SK-N-DZ (cell line): Measurements from ENCODE around the gene RNFT1. TPM values are rescaled to one million over a fixed set of nuclear protein-coding genes. Genes with fewer than 3 reads are reported as not detected.
A peak's percentile ranks its signal among the peaks of the same experiment; 100 is the strongest.
"Not testable (repeated sequence)": the region's sequence is repeated elsewhere in the genome, so short reads cannot be mapped to it uniquely, and the experiment has no call there.

Experiments used
- DNase-seq: peaks from one replicate; pipeline ENCODE4 v3.0.0-alpha.2; 2015; ENCODE audit warnings: low spot score
- polyA plus RNA-seq, 2 experiments: library from polyadenylated mRNA; depleted of rRNA; stranded (reverse); fragments of >200 nt; gene quantifications; 2 replicates each; pipeline ENCODE4 v1.2.3, GENCODE V29; 2014

RNFT1 gene
- 13.7 and 21.1 TPM in 2 replicates for polyA plus RNA-seq (2014; cell fraction: cytosol; rRNA removed)
- polyA plus RNA-seq (2014; cell fraction: nucleus; rRNA removed), result 32.1 and 35.1 TPM in 2 replicates

GRCh38 chr17:59964482-59965328 is at the start of gene RNFT1:
Gene RNFT1, minus strand, starts transcription at chr17:59964740. Its CDS starts 77 bp downstream, at chr17:59964663.
- peak; percentile 79 for DNase-seq

GRCh38 chr17:60009326-60009725 is 44.8 kb upstream of the RNFT1 start:
- not testable (repeated sequence) for DNase-seq

- not testable (repeated sequence) for DNase-seq
Observed at GRCh38 chr17:60008377-60008776, 43.8 kb upstream of the RNFT1 start.

- no peak for DNase-seq
Observed at GRCh38 chr17:60006160-60006559, 41.6 kb upstream of the RNFT1 start.

DNA sequence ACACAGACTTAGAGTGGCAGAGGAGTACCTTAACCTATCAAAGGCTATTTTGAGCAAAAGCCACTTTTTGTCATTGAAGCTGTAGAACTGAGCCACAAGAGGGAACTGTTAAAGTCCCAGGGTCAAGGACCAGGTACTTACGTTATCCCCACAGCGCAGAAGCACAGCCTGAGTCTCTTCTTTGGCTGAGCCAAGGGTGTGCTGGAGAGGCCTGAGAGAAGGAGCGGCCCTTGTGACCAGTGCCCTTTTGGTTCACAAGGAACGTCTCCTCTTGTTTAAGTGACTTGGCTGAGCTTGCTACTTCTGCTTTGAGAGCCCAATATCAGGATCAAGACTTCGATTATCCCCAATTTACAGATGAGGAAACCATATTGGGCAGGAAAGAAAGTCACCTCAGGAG is 40.0 kb upstream of the RNFT1 start:
- DNase-seq, result not testable (repeated sequence)

- not testable (repeated sequence) for DNase-seq
Observed at GRCh38 chr17:60002405-60002804, 37.9 kb upstream of the RNFT1 start.

- not testable (repeated sequence) for DNase-seq
Observed at GRCh38 chr17:59996608-59997007, 32.1 kb upstream of the RNFT1 start.

- not testable (repeated sequence) for DNase-seq
Observed at GRCh38 chr17:59975166-59975565, 10.6 kb upstream of the RNFT1 start.

DNA sequence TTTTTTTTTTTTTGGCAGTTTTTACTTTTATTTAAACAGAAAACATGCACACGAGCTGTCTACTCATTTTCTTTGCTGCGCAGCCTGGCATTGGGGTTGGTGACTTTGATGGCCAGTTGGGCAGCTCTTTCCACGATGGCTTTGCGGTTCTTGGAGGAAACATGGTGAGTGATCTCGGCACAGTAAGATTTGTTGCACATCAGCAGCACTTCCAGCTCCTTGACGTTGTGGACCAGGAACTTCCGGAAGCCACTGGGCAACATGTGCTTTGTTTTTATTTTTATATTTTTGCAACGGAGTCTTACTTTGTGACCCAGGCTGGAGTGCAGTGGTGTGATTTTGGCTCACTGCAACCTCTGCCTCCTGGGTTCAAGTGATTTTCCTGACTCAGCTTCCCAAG is 8.9 kb upstream of the RNFT1 start:
- DNase-seq, result not testable (repeated sequence)

DNA sequence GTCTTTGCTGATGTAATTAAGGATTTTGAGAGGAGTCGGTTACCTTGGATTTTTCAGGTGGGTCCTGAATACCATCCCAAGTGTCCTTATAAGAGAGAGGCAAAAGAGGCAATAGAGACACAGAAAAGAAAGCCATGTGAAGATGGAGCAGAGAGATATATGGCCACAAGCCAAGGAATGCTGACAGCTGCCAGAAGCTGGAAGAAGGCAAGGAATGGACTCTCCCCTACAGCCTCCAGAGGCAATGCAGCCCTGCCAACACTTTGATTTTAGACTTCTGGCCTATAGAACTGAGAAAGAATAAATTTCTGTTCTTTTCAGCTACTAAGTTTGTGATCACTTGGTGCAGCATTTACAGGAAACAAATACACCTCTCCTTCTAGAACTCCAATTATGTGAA is 8.2 kb upstream of the RNFT1 start:
- DNase-seq, result no peak

DNA sequence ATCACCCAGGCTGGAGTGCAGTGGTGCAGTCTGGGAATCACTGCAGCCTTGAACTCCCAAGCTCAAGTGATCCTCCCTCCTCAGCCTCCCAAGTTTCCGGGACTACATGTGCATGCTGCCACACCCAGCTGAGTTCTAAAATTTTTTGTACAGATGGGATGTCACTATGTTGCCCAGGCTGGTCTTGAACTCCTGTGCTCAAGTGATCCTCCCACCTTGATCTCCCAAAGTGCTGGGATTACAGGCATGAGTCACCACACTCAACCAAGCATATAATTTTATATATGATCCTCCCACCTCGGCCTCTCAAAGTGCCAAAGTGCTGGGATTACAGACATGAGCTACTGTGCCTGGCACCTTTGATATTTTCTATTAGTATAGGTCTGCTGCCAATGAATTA is 7.2 kb upstream of the RNFT1 start:
- DNase-seq, result not testable (repeated sequence)

DNA sequence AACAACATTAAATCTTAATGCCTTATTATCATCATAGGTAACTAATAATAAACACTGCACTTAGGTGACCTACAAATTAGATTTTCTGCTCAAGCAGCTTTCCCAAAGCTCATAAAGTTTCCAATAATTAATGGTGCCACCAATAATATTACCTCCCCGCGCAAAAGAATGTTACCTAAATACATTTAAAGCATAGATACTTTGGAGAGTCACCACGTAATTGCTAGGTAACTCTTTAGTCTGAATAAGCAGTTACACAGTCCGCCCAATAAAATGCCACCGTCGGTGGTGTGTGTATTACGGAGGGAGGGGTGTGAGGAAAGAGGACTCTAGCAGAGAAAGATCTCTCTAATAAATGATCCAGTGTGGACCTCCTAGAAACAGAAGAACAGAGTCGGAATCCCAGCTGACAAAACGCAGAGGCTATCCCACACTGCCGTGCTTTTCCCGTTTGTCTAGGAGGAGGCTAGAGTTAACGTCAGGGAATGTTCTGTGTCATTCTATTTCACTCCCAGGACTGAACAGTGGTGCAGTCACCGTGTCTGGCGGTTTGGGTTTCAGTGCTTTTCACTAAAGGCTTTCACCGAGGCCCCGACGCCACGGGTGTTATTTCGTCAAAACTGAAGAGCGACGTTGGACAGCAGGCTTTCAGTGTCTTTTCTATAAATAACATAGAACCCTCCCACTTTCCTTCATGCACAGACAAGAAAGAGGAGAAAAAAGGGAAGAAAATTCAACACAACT is 630 bp downstream of the RNFT1 start:
- DNase-seq, result no peak

- DNase-seq, result no peak
Observed at GRCh38 chr17:59962739-59963318, 1.7 kb downstream of the RNFT1 start.

DNA sequence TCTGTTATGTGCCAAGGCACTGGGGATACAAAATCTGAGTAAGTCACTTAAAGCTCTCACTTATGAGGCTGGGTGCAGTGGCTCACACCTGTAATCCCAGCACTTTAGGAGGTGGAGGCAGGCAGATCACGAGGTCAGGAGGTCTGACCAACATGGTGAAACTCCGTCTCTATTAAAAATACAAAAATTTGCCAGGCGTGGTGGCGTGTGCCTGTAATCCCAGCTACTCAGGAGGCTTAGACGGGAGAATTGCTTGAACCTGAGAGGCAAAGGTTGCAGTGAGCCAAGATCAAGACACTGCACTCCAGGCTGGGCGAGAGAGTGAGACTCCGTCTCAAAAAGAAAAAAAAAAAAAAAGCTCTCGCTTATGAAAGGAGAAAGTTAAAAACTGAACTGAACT is 5.0 kb downstream of the RNFT1 start:
- DNase-seq, result not testable (repeated sequence)

DNA sequence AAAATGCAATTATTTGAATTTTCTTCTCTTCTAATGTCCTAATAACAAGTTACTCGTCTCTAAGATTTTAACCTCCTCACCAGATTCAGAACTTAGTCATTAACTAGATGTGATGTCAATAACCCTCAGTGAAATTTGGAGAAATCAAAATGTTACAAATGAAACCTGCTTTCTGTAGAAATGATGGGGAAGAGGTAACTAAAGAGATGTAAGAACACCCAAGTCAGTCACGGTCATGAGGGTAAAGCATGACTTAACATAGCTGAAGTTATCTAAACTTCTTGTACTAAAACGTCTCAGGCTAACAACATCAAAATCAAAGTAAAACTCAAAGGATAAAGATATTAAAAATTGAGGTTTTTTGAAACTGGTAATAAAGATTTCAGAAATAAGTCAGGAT is 9.7 kb downstream of the RNFT1 start:
- DNase-seq, result no peak

- no peak for DNase-seq
Observed at GRCh38 chr17:59950049-59950448, 14.5 kb downstream of the RNFT1 start.

- not testable (repeated sequence) for DNase-seq
Observed at GRCh38 chr17:59947310-59947709, 17.2 kb downstream of the RNFT1 start.

DNA sequence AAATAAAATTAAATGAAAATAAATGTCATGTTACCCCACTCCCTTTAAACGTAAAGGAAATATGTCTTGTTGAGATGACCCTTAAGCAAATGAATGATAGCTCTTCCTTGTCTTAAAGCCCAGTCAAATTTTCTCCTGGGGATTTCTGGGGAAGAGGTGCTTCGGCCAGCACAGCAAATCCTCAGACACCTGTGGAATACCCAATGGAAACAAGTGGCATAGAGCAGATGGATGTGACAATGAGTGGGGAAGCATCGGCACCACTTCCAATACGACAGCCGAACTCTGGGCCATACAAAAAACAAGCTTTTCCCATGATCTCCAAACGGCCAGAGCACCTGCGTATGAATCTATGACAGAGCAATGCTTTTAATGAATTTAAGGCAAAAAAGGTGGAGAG is 18.1 kb downstream of the RNFT1 start:
- DNase-seq, result not testable (repeated sequence)

DNA sequence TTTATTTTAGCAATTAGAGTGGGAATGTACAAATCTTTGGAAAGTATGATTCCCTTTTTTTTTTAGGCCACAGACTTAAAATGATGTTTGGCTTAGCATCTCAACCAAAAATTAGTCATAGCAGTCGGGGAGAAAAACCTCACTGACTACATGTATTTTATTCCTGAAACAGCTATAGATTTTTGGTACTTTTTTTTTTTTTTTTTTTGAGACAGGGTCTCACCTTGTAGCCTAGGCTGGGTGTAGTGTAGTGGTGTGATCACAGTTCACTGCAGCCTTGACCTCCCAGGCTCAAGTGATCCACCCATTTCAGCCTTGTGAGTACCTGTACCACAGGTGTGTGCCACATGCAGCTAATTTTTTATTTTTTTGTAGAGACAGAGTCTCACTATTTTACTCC is 23.4 kb downstream of the RNFT1 start:
- DNase-seq, result no peak

DNA sequence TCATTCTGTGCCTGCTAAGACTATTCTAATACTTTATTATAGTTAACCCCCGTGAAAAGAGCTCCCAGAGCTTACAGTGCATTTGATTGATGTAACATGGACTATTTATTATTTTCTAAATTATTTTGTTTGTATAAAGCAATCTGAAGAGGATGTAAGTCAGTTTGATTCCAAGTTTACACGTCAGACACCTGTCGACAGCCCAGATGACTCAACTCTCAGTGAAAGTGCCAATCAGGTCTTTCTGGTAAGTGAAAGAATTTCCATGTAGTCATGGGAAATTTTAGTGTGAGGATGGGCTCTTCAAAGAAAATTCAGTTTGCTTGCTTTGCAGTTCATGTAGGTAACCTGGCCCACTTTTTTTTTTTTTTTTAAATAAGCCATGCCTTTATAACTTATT is 23.8 kb downstream of the RNFT1 start:
- DNase-seq, result not testable (repeated sequence)

DNA sequence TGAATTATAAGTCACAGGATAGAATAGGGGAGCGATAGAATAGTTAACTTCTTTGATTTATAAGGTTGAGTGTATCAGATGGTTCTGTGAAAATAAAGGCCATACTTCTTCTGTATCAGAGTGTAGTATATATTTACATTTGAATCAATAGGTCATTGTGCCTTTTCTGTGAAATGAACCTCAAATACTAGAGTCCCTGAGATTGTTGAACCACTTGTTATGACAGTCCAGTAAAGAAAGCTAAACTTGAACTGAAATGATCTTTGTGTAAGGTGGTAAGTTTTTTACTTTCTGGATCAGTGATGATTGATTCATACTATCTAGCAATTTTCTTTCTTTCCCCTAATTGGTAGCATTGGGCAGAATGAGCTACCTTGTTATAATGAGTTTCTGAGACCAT is 31.2 kb downstream of the RNFT1 start:
- not testable (repeated sequence) for DNase-seq

DNA sequence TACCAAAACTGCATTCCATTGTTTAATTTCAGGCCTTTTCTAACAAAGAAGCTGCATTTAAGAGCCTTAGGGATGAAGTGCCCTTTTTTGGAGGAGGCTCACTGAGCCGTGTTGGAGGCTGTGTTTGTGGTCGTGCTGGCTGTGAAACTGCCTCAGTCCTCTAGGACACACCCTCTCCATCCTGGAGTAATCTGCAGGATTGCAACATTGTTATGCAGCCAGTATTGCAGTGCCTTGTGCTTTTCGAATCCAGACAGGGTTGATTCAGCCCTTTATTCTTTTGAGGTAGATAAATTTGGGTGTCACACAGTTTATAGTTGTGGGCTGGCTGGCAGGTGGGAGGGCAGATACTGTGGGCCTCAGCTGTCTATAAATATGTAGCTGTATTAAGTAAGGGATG is 33.8 kb downstream of the RNFT1 start:
- DNase-seq, result not testable (repeated sequence)
